Vagina (tissue), 2 donors: Measurements from ENCODE around the gene HNRNPU. TPM values are rescaled to one million over a fixed set of nuclear protein-coding genes. Genes with fewer than 3 reads are reported as not detected.
"Not testable (repeated sequence)": the region's sequence is repeated elsewhere in the genome, so short reads cannot be mapped to it uniquely, and the experiment has no call there.

Experiments
- DNase-seq, 2 donors: peaks; one replicate each; pipeline ENCODE4 v3.0.0-alpha.2; 2017; ENCODE audit errors: extremely low spot score in 2 of 2
- H3K27ac ChIP-seq: fragments of 200-600 bp; sonication (generic); one replicate; pipeline ENCODE4 v1.5.1; 2019
- H3K27me3 ChIP-seq: fragments of 200-600 bp; sonication (generic); one replicate; pipeline ENCODE4 v1.5.1; 2019
- H3K36me3 ChIP-seq, 2 donors: fragments of 200-600 bp; sonication (generic); one replicate each; pipeline ENCODE4 v1.5.1; 2017 to 2019
- H3K4me1 ChIP-seq: fragments of 200-600 bp; sonication (generic); one replicate; pipeline ENCODE4 v1.5.1; 2019
- H3K4me3 ChIP-seq, 2 donors: fragments of 200-600 bp; sonication (generic); 1 replicate in 1 of 2; 2 replicates in 1 of 2; pipeline ENCODE4 v1.5.1; 2016 to 2019
- H3K9me3 ChIP-seq: fragments of 200-600 bp; sonication (generic); one replicate; pipeline ENCODE4 v1.5.1; 2019
- POLR2A ChIP-seq, 2 donors: fragments of 450-650 bp; IDR thresholded peaks; one replicate each; pipeline ENCODE4 v1.6.1; 2017; ENCODE audit warnings: antibody characterized with exemption in 2 of 2, mild to moderate bottlenecking in 2 of 2, moderate library complexity in 2 of 2
- POLR2AphosphoS5 ChIP-seq, 2 donors: sonication (generic); formaldehyde crosslinking; IDR thresholded peaks; one replicate each; pipeline ENCODE4 v1.9.0; 2017; ENCODE audit warnings: antibody characterized with exemption in 2 of 2, mild to moderate bottlenecking in 2 of 2, low read depth in 1 of 2; ENCODE audit not compliant: insufficient read depth in 1 of 2
- intact Hi-C: fragments of 100-400 bp; cut with DNase I; formaldehyde crosslinking; loops from one replicate; pipeline ENCODE4 v1.15.1; 2023
- total RNA-seq: library from RNA; depleted of rRNA; stranded (reverse); fragments of >200 nt; gene quantifications from one replicate; pipeline ENCODE4 v1.2.3, GENCODE V29; 2016
- TF ChIP-seq, protein P1 (sequence below), 3 experiments: fragments of 450-650 bp in 2 of 3; fragments of 200-600 bp in 1 of 3; sonication (generic) in 1 of 3; IDR thresholded peaks; one replicate each; pipeline ENCODE4 v1.5.1; 2017 to 2019; ENCODE audit warnings: antibody characterized with exemption in 3 of 3, mild to moderate bottlenecking in 2 of 3, moderate library complexity in 2 of 3

The HNRNPU gene
- total RNA-seq, 1 donor from 2014 or later, result 293 TPM

DNA sequence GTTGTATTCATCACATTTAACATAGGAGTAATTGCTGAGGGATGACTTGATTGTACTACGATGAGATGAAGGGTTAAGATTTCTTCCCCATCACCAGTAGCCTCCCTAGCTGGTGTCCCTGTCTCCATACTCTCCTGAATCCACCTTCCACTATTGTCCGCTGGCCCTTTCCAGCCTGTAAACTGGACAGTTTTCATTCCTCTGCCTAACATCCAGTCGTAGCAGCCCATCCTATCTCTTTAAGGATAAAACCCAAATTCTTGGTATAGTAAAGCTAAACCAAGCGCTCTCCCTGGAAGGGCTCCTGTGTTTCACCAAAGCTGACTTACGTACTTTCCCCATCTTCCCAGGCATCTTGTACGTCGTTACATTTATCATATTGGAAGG is 28.2 kb downstream of the HNRNPU start:
- TF ChIP-seq POLR2AphosphoS5 (IDR thresholded peaks at IDR 0.05; ENCODE audit: insufficient read depth in 1 of 2, low read depth in 1 of 2) (no peak), POLR2A (IDR thresholded peaks at IDR 0.05) (no peak)
- TF ChIP-seq, protein P1, sequence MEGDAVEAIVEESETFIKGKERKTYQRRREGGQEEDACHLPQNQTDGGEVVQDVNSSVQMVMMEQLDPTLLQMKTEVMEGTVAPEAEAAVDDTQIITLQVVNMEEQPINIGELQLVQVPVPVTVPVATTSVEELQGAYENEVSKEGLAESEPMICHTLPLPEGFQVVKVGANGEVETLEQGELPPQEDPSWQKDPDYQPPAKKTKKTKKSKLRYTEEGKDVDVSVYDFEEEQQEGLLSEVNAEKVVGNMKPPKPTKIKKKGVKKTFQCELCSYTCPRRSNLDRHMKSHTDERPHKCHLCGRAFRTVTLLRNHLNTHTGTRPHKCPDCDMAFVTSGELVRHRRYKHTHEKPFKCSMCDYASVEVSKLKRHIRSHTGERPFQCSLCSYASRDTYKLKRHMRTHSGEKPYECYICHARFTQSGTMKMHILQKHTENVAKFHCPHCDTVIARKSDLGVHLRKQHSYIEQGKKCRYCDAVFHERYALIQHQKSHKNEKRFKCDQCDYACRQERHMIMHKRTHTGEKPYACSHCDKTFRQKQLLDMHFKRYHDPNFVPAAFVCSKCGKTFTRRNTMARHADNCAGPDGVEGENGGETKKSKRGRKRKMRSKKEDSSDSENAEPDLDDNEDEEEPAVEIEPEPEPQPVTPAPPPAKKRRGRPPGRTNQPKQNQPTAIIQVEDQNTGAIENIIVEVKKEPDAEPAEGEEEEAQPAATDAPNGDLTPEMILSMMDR (IDR thresholded peaks at IDR 0.05), result no peak
- Histone ChIP-seq H3K27ac (peak overlapping the region; percentile 99), H3K4me1 (peaks cover 41% of the 10 kb centered on the region), H3K4me3 (peak overlapping the region; percentile 85), H3K27me3 (no peaks in the 10 kb centered on the region), H3K9me3 (no peaks in the 10 kb centered on the region), H3K36me3 (peaks cover 0 to 6% of the 10 kb centered on the region in 2 donors)
- DNase-seq, result no peak
- intact Hi-C loops, result loop anchor here (10.0 kb wide), 2 partner anchors 139 to 1571 kb away; no protein-coding TSS in a partner anchor

DNA sequence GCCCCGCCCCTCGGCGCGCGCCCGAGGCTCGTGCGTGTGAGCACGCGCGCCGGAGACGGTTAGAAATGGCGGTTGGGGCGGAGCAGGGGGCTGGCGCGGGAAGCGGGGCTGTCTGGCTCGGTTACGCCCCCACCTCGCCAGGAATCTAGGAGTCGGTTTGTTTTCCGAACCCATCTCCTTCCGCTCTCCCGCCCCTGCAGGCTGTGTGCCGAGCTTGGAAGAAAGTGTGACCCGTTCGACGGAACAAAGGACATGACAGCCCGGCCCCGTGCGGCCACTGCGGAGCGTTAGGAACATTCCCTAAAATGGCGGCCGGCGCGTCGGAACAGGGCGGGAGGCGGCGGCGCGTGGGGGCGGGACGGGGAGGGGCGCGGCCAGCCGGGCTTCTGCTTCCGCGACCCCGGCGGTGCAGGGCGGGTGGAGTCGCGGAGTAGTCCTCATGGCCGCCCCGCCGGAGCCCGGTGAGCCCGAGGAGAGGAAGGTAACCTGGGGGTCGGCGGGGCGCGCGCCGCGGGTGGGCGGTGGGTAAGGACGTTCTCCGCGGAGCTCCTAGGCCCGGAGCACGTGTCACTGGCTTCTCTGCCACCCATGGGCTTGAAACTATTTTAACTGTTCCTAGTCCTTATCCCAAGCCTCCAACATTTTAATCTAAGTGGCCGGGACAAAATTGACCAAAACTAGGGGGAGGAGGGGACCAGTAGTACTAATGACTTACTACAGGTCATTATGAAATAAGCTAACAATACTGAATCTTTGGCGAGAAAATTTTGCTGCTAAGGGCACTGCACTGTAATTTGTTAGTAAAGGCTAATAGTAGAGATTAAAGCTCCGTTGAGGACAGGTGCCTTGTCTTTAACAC is 28.8 kb downstream of the HNRNPU start, which contains the start of gene COX20:
Gene COX20 (plus strand): TSS at position 383 of the 859 bp plus-strand sequence. CDS start 57 bp downstream, at position 440.
- peaks cover 0 to 6% of the 10 kb centered on the region in 2 donors for H3K36me3 ChIP-seq
- H3K9me3 ChIP-seq, result no peaks in the 10 kb centered on the region
- H3K27me3 ChIP-seq, result no peaks in the 10 kb centered on the region
- peak within 1 kb of the TSS; percentile 99 for H3K27ac ChIP-seq
- H3K4me1 ChIP-seq, result peaks cover 41% of the 10 kb centered on the region
- peak within 1 kb of the TSS; percentile 85 for H3K4me3 ChIP-seq
- DNase-seq, result peak in 1 of 2 donors; percentile 94
- TF ChIP-seq POLR2A (IDR thresholded peaks at IDR 0.05), result peak in 1 of 2 donors; percentile 16
- TF ChIP-seq POLR2AphosphoS5 (IDR thresholded peaks at IDR 0.05; ENCODE audit: insufficient read depth in 1 of 2, low read depth in 1 of 2), result peak; percentile 7 to 91
- TF ChIP-seq, protein P1 (IDR thresholded peaks at IDR 0.05), result no peak
- intact Hi-C loops, result loop anchor here (1.0 to 10.0 kb wide), 3 partner anchors 28 to 1571 kb away; no protein-coding TSS in a partner anchor

DNA sequence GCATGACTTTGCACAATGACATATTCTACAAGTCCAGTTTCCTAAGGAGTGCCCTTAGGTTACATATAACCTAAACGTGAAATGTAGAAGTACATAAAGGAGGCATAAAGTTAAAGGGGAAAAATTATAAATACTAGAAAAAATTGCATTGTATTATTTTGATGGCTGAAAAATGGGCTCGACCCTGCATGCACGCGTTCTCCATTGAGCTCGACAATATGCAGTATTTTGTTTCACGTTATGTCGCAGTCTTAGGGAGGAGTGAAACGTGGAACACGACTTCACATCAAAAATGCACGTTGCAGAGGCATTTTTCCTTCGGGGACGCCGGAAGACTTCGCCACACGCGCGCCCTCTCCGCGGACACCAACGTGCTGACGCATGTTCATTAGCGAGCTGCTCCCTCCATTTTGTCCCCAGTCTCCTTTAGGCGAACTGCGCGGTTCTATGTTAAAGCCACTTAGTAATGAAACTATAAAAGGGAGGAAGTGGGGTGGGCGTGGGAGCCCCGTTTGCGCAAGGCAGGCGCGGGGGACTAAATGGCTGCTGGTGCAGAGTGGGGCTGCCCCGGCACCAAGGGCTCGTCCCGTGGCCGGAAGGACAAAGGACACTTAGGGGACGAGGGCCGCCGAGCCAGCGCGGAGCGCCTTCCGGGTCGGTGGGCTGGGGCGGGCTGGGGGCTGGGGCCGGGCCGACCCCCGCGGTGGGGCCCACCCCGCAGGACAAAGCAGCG is 29.6 kb downstream of the HNRNPU start:
- H3K36me3 ChIP-seq, result peaks cover 0 to 6% of the 10 kb centered on the region in 2 donors
- intact Hi-C loops, result loop anchor here (1.0 to 10.0 kb wide), 3 partner anchors 29 to 1570 kb away; no protein-coding TSS in a partner anchor
- H3K4me1 ChIP-seq, result peaks cover 34% of the 10 kb centered on the region

DNA sequence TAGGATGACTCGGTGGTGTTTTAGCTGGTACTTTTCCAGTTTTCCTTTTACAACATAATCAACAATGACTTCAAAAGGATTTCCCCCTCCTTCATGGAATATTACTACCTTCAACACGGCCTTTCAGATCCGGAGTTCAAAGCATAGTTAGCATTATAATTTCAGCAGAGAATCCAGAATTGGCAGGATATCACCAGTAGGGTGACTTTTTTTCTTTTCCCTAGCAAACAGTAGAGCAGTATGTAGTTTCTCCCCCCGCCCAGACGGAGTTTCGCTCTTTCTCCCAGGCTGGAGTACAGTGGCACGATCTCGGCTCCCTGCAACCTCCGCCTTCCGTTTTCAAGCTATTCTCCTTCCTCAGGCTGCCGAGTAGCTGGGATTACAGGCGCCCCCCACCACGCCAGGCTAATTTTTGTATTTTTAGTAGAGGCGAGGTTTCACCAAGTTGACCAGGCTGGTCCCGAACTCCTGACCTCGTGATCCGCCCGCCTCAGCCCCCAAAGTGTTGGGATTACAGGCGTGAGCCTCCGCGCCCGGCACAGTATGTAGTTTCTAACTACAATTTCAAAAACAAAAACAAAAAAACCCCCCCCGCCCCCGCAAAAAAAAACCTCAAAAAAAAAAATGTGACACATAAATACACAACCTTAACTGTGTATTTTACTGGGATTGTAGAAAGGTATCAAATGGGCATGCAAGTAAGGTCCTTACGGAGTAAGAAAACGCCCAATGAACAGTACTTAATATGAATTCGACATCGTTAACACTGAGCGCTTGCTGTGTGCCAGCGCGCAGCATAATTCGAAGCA is 30.4 kb downstream of the HNRNPU start:
- Histone ChIP-seq H3K27me3 (no peaks in the 10 kb centered on the region), H3K4me1 (peaks cover 27% of the 10 kb centered on the region), H3K36me3 (peaks cover 0 to 1% of the 10 kb centered on the region in 2 donors), H3K27ac (peak overlapping the region; percentile 99), H3K9me3 (no peaks in the 10 kb centered on the region), H3K4me3 (peak overlapping the region; percentile 85)
- DNase-seq, result no peak
- TF ChIP-seq, protein P1 (IDR thresholded peaks at IDR 0.05), result peak in 1 of 3 experiments; percentile 30
- no peak for TF ChIP-seq POLR2A (IDR thresholded peaks at IDR 0.05)
- TF ChIP-seq POLR2AphosphoS5 (IDR thresholded peaks at IDR 0.05; ENCODE audit: insufficient read depth in 1 of 2, low read depth in 1 of 2), result peak in 1 of 2 donors; percentile 70
- intact Hi-C loops, result loop anchor here (10.0 kb wide), 2 partner anchors 141 to 1569 kb away; no protein-coding TSS in a partner anchor

More for the DNA sequence above, 29.6 kb downstream of the HNRNPU start:
- peak in 1 of 2 donors; percentile 95 for DNase-seq
- Histone ChIP-seq H3K27me3 (no peaks in the 10 kb centered on the region), H3K9me3 (no peaks in the 10 kb centered on the region), H3K27ac (peak overlapping the region; percentile 99), H3K4me3 (peak overlapping the region; percentile 85)
- TF ChIP-seq POLR2AphosphoS5 (IDR thresholded peaks at IDR 0.05; ENCODE audit: insufficient read depth in 1 of 2, low read depth in 1 of 2) (peak; percentile 42 to 86), POLR2A (IDR thresholded peaks at IDR 0.05) (peak in 1 of 2 donors; percentile 79)
- TF ChIP-seq, protein P1 (IDR thresholded peaks at IDR 0.05), result no peak

DNA sequence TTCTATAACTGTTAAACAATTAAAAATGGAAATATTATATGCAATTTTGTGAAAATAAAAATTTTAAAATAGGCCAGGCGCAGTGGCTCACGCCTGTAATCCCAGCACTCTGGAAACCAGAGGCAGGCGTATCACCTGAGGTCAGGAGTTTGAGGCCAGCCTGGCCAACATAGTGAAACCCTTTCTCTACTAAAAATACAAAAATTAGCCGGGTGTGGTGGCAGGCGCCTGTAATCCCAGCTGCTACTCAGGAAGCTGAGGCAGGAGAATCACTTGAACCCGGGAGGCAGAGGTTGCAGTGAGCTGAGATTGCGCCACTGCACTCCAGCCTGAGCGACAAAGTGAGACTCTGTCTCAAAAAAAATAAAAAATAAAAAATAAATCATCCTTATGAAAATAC is 31.1 kb downstream of the HNRNPU start:
- H3K36me3 ChIP-seq, DNase-seq, H3K27me3 ChIP-seq, H3K9me3 ChIP-seq: not testable (repeated sequence)
- H3K27ac ChIP-seq, result peak overlapping the region; percentile 99
- H3K4me3 ChIP-seq, result peak overlapping the region; percentile 85
- intact Hi-C loops, result loop anchor here (10.0 kb wide), 2 partner anchors 142 to 1568 kb away; no protein-coding TSS in a partner anchor
- peaks cover 20% of the 10 kb centered on the region for H3K4me1 ChIP-seq
